Kasumi-1 (cell line): ENCODE measurements around the gene PGPEP1.
"Not testable (repeated sequence)": the region's sequence is repeated elsewhere in the genome, so short reads cannot be mapped to it uniquely, and the experiment has no call there.

Experiments
- DNase-seq, 2 experiments: peaks; one replicate each; lab custom pipeline; 2025; lab: John Stamatoyannopoulos, UW

PGPEP1 gene

GRCh38 chr19:18390065-18390907 is 49.9 kb downstream of the PGPEP1 start:
- DNase-seq, result no peak

GRCh38 chr19:18391509-18392075 is 51.2 kb downstream of the PGPEP1 start:
- no peak for DNase-seq

- DNase-seq, result peak; percentile 34 to 35
Measured at GRCh38 chr19:18392417-18392816, 52.0 kb downstream of the PGPEP1 start.

GRCh38 chr19:18392926-18393325 is 52.5 kb downstream of the PGPEP1 start:
- peak in 1 of 2 experiments; percentile 17 for DNase-seq

- DNase-seq, result no peak
Measured at GRCh38 chr19:18393836-18394235, 53.4 kb downstream of the PGPEP1 start.

- no peak for DNase-seq
Measured at GRCh38 chr19:18396471-18397241, 56.3 kb downstream of the PGPEP1 start.

- DNase-seq, result peak; percentile 82 to 88
Measured at GRCh38 chr19:18397242-18398202, 57.1 kb downstream of the PGPEP1 start, which contains the start of gene LRRC25. TSS of gene LRRC25 (minus strand) at chr19:18397622. CDS start at chr19:18396963, 659 bp downstream.

- DNase-seq, result no peak
Measured at GRCh38 chr19:18399008-18399407, 58.6 kb downstream of the PGPEP1 start.

- DNase-seq, result peak; percentile 99
Measured at GRCh38 chr19:18401580-18402112, 61.2 kb downstream of the PGPEP1 start.

- not testable (repeated sequence) for DNase-seq
Measured at GRCh38 chr19:18402455-18403248, 62.3 kb downstream of the PGPEP1 start.

- not testable (repeated sequence) for DNase-seq
Measured at GRCh38 chr19:18405754-18406153, 65.4 kb downstream of the PGPEP1 start.

GRCh38 chr19:18406749-18407148 is 66.4 kb downstream of the PGPEP1 start:
- DNase-seq, result no peak

- peak; percentile 46 to 63 for DNase-seq
Measured at GRCh38 chr19:18408053-18408476, 67.7 kb downstream of the PGPEP1 start.

GRCh38 chr19:18412610-18413239 is 72.3 kb downstream of the PGPEP1 start:
- no peak for DNase-seq

GRCh38 chr19:18414504-18415177 is 74.2 kb downstream of the PGPEP1 start:
- peak; percentile 23 to 42 for DNase-seq

GRCh38 chr19:18415178-18415867 is 74.9 kb downstream of the PGPEP1 start:
- peak; percentile 96 to 98 for DNase-seq

GRCh38 chr19:18416778-18417249 is 76.4 kb downstream of the PGPEP1 start:
- peak; percentile 91 to 92 for DNase-seq
